ENCODE results near the gene PTPRB.

- TF ChIP-seq EZH2 (IDR thresholded peaks at IDR 0.05; ENCODE audit: borderline replicate concordance, low read depth, low read length, severe bottlenecking) (no peak), POLR2A (IDR thresholded peaks at IDR 0.05; ENCODE audit: low read depth, low read length) (no peak), FOS (IDR thresholded peaks at IDR 0.05; ENCODE audit: borderline replicate concordance, insufficient read depth, low read length) (no peak), POLR2AphosphoS5 (IDR thresholded peaks at IDR 0.05; ENCODE audit: insufficient read depth, low read depth, low read length) (no peak), GATA2 (IDR thresholded peaks at IDR 0.05; ENCODE audit: insufficient read depth, insufficient read length, low read depth, low read length) (no peak)
- TF ChIP-seq, protein P1, sequence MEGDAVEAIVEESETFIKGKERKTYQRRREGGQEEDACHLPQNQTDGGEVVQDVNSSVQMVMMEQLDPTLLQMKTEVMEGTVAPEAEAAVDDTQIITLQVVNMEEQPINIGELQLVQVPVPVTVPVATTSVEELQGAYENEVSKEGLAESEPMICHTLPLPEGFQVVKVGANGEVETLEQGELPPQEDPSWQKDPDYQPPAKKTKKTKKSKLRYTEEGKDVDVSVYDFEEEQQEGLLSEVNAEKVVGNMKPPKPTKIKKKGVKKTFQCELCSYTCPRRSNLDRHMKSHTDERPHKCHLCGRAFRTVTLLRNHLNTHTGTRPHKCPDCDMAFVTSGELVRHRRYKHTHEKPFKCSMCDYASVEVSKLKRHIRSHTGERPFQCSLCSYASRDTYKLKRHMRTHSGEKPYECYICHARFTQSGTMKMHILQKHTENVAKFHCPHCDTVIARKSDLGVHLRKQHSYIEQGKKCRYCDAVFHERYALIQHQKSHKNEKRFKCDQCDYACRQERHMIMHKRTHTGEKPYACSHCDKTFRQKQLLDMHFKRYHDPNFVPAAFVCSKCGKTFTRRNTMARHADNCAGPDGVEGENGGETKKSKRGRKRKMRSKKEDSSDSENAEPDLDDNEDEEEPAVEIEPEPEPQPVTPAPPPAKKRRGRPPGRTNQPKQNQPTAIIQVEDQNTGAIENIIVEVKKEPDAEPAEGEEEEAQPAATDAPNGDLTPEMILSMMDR (IDR thresholded peaks at IDR 0.05; ENCODE audit: extremely low read depth in 1 of 2, insufficient read depth in 1 of 2, low read depth in 1 of 2, low read length in 2 of 2), result no peak
- TF ChIP-seq, protein P2, sequence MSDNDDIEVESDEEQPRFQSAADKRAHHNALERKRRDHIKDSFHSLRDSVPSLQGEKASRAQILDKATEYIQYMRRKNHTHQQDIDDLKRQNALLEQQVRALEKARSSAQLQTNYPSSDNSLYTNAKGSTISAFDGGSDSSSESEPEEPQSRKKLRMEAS (IDR thresholded peaks at IDR 0.05; ENCODE audit: insufficient read depth, insufficient read length), result no peak
These were observed 11.6 kb upstream of the PTPRB start for GRCh38 chr12:70648831-70649230.
